ENCODE data around the gene CELF2.

Gene CELF2

DNA sequence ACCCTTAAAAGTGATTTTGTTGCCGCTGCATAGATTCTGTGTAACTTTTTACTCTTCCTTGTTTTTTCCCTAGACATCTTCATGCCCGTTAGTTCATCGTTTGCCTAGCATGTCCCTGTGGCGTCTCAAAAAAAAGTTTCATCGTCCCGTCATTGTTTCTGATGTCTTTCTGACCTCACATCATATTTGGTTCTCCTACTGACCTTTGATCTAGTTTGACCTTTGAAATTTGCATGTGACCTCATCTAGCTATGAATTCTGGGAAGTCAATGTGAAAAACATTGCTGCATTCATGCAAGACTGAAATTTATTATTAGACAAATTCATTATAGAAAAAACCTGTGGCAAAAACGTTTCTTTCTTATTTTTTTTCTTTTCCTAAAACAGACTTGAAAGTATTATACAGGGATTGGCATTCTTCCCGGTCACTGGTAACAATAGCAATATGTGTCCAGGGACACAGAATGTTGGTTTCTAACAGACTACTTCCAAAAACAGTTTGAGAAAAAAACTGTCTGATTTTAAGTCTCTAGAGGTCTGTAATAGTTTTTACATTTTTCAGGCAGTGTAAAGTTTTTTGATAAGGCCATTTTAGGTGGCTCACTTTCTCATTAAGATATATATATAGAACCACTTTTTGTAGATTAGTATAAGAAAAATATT lies 312.8 kb downstream of the CELF2 start:
- no peaks in the 10 kb centered on the region for H3K27me3 ChIP-seq (ENCODE audit: control insufficient read depth, insufficient read depth, low read length)
- no peaks in the 10 kb centered on the region for H3K36me3 ChIP-seq (ENCODE audit: control insufficient read depth, low read depth, low read length)
- peaks cover 24% of the 10 kb centered on the region for H3K4me1 ChIP-seq (ENCODE audit: control insufficient read depth, low read depth, low read length)
- H3K9me3 ChIP-seq (ENCODE audit: control insufficient read depth, low read depth, low read length): no peaks in the 10 kb centered on the region
- H3K9ac ChIP-seq (ENCODE audit: low read length): no peak overlapping the region
- no peak overlapping the region for H3K27ac ChIP-seq (ENCODE audit: low read length)
- H3K4me3 ChIP-seq (ENCODE audit: low read length): peak overlapping the region; percentile 1

DNA sequence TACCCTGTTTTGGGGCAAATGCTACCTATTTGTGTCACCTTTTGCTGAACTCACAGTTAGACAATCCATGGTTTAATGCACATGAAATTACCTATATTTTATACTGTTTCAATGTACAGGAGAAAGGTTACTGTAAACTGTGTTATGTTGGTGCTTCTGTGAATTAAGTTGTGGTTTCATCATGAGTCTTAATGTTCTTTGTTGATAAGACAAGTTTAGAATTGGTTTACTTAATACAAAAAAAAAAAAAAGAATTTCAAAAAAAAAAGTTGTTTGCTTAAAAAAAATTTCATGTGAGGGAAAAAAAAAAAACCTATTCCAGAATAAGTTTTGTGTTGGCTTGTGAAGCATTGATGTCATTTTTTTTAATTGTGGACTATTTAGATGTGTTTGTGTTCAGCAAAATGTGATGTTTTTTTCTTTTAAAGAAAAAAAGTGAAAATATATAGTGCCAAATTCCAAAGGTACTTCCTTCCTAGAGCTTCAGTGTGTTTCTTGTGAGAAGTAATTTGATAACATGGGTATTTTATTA lies 313.4 kb downstream of the CELF2 start:
- Histone ChIP-seq H3K27me3 (ENCODE audit: control insufficient read depth, insufficient read depth, low read length) (no peaks in the 10 kb centered on the region), H3K4me1 (ENCODE audit: control insufficient read depth, low read depth, low read length) (peaks cover 24% of the 10 kb centered on the region), H3K9me3 (ENCODE audit: control insufficient read depth, low read depth, low read length) (no peaks in the 10 kb centered on the region), H3K36me3 (ENCODE audit: control insufficient read depth, low read depth, low read length) (no peaks in the 10 kb centered on the region), H3K4me3 (ENCODE audit: low read length) (no peak overlapping the region), H3K9ac (ENCODE audit: low read length) (no peak overlapping the region), H3K27ac (ENCODE audit: low read length) (no peak overlapping the region)

DNA sequence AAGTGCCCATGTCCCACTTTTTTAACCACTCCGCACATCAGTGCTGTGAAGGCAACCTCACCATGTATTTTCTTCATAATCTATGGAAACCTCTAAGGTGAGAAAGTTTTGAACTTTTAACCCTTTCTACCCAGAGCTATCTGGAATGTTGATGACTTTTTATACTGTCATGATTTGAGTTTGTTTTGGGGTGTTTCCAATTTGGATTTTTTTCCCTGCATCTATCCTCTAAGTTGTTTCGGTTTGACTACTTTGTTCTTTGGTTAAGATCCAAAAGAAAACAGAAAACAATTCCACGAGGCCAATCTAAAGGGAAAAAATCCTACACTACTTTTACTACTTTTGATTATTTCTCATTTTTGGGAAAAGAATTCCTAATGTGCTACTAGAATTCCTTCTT lies 314.1 kb downstream of the CELF2 start:
- no peaks in the 10 kb centered on the region for H3K9me3 ChIP-seq (ENCODE audit: control insufficient read depth, low read depth, low read length)
- H3K9ac ChIP-seq (ENCODE audit: low read length): no peak overlapping the region
- no peaks in the 10 kb centered on the region for H3K36me3 ChIP-seq (ENCODE audit: control insufficient read depth, low read depth, low read length)
- no peak overlapping the region for H3K27ac ChIP-seq (ENCODE audit: low read length)
- H3K27me3 ChIP-seq (ENCODE audit: control insufficient read depth, insufficient read depth, low read length): no peaks in the 10 kb centered on the region
- no peak overlapping the region for H3K4me3 ChIP-seq (ENCODE audit: low read length)
- H3K4me1 ChIP-seq (ENCODE audit: control insufficient read depth, low read depth, low read length): peaks cover 28% of the 10 kb centered on the region

DNA sequence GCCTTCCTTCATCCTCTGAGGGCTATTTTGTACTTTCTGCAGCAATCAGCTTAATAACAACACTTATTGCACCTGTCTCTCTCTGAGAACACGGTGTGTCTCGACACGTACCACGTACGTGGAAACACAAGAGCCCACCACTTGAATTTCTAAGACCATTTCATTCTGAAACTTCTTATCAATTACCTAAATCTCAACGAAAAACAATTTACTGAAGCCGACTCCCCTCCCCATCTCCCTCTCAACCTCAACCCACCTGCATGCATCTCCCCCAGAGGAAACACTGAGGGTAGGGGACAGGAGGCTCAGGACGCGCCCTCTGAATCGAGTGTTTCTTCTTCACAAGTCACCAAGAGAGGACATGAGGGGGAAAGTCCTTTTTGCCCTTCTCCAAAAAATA lies 315.2 kb downstream of the CELF2 start:
- H3K4me1 ChIP-seq (ENCODE audit: control insufficient read depth, low read depth, low read length): peaks cover 37% of the 10 kb centered on the region
- H3K27me3 ChIP-seq (ENCODE audit: control insufficient read depth, insufficient read depth, low read length): no peaks in the 10 kb centered on the region
- no peak overlapping the region for H3K4me3 ChIP-seq (ENCODE audit: low read length)
- H3K9me3 ChIP-seq (ENCODE audit: control insufficient read depth, low read depth, low read length): no peaks in the 10 kb centered on the region
- no peak overlapping the region for H3K9ac ChIP-seq (ENCODE audit: low read length)
- no peaks in the 10 kb centered on the region for H3K36me3 ChIP-seq (ENCODE audit: control insufficient read depth, low read depth, low read length)
- H3K27ac ChIP-seq (ENCODE audit: low read length): no peak overlapping the region

DNA sequence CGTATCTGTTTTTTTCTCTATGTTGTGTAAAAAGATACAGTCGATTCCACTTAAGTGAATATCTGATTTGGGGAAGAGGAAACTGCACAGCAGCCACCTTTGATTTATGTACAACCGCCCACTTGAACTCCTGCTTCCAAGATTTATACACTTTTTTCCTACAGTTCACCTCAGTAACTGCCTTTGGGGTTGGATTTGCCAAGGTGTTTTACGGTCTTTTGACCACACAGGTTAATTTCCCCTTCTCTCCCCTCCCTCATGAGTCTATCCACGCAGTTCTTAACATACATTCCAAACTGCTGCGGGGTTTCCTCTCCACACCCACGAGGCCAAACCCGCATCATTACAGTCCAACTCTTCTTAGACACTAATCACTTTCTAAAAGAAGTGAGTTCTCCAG lies 316.8 kb downstream of the CELF2 start:
- Histone ChIP-seq H3K27me3 (ENCODE audit: control insufficient read depth, insufficient read depth, low read length) (no peaks in the 10 kb centered on the region), H3K4me3 (ENCODE audit: low read length) (no peak overlapping the region), H3K9ac (ENCODE audit: low read length) (no peak overlapping the region), H3K4me1 (ENCODE audit: control insufficient read depth, low read depth, low read length) (peaks cover 27% of the 10 kb centered on the region), H3K27ac (ENCODE audit: low read length) (no peak overlapping the region), H3K36me3 (ENCODE audit: control insufficient read depth, low read depth, low read length) (no peaks in the 10 kb centered on the region), H3K9me3 (ENCODE audit: control insufficient read depth, low read depth, low read length) (no peaks in the 10 kb centered on the region)

DNA sequence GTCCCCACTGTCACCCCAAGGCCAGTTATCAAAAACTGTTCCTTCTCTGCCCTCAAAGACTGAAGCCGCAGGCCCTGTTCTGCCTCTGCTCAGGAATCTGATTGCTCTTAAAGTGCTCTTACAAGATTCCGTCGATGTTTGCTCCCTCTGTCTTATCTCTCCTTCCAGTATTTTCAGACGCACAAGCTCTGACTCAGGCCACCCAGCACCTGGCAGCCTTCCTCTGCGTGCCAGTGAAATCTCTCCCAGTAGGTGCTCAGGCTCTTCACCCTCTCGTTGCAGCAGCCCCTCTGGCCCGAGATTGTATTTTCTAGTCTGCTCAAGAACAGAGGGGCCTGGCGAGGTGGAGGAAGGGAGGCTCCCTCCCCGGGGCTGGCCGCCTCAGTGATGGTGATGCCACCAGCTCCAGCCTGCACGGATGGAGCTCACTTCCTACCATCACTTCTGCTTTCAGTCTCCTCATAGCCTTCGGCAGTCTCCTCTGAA lies 317.5 kb downstream of the CELF2 start:
- H3K4me1 ChIP-seq (ENCODE audit: control insufficient read depth, low read depth, low read length): peaks cover 21% of the 10 kb centered on the region
- no peaks in the 10 kb centered on the region for H3K27me3 ChIP-seq (ENCODE audit: control insufficient read depth, insufficient read depth, low read length)
- no peaks in the 10 kb centered on the region for H3K9me3 ChIP-seq (ENCODE audit: control insufficient read depth, low read depth, low read length)
- H3K9ac ChIP-seq (ENCODE audit: low read length): no peak overlapping the region
- H3K4me3 ChIP-seq (ENCODE audit: low read length): no peak overlapping the region
- H3K27ac ChIP-seq (ENCODE audit: low read length): no peak overlapping the region
- no peaks in the 10 kb centered on the region for H3K36me3 ChIP-seq (ENCODE audit: control insufficient read depth, low read depth, low read length)

DNA sequence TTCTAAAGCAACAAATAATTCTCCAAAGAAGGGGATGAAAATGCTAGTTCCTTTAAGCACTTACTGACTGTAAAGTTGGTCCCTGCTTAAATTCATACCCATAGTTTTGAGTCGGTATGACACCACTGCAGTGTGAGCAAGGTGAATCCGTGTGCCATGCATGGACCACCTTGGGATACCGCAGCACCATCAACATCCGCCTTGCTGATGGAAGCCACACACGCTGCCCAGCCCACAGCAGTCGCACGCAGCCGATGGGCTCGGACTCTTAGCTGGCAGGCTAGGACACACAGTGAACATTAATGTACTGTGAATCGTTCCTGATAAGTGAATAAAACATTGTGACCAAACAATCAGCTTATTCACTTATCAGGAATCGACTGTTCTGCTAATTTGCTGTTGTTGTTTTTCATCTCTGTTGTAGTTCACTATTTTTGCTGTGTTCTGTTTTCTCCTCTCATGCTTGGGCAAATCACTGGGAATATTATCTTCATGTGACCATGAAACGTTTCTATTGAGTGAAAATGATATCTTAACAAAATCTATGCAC lies 318.3 kb downstream of the CELF2 start:
- H3K4me1 ChIP-seq (ENCODE audit: control insufficient read depth, low read depth, low read length): peaks cover 14% of the 10 kb centered on the region
- no peaks in the 10 kb centered on the region for H3K36me3 ChIP-seq (ENCODE audit: control insufficient read depth, low read depth, low read length)
- H3K9me3 ChIP-seq (ENCODE audit: control insufficient read depth, low read depth, low read length): no peaks in the 10 kb centered on the region
- H3K27ac ChIP-seq (ENCODE audit: low read length): no peak overlapping the region
- no peaks in the 10 kb centered on the region for H3K27me3 ChIP-seq (ENCODE audit: control insufficient read depth, insufficient read depth, low read length)
- no peak overlapping the region for H3K4me3 ChIP-seq (ENCODE audit: low read length)
- H3K9ac ChIP-seq (ENCODE audit: low read length): no peak overlapping the region

DNA sequence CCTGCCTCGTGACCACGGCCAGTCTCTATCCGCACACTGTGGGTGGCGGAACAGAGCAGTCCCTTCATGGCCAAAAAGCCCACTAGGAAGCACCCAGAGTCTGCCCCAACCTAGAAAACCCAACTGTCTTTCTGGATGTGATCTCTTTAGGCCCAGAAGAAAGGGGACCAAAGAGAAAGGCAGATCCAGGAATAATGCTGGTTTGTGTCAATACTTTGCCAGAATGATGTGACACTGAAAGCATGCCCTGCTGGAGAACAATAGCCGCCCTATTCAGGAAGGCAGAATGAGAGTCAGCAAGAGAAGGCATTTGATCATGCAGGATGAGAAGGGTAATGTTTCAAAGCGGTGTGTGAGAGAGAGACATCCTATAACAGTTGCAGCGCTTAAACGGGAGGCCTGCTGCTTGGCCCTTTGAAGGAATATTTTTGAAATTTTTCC lies 319.1 kb downstream of the CELF2 start:
- H3K9ac ChIP-seq (ENCODE audit: low read length): no peak overlapping the region
- no peak overlapping the region for H3K27ac ChIP-seq (ENCODE audit: low read length)
- no peaks in the 10 kb centered on the region for H3K36me3 ChIP-seq (ENCODE audit: control insufficient read depth, low read depth, low read length)
- peaks cover 13% of the 10 kb centered on the region for H3K4me1 ChIP-seq (ENCODE audit: control insufficient read depth, low read depth, low read length)
- no peak overlapping the region for H3K4me3 ChIP-seq (ENCODE audit: low read length)
- H3K27me3 ChIP-seq (ENCODE audit: control insufficient read depth, insufficient read depth, low read length): no peaks in the 10 kb centered on the region
- no peaks in the 10 kb centered on the region for H3K9me3 ChIP-seq (ENCODE audit: control insufficient read depth, low read depth, low read length)

DNA sequence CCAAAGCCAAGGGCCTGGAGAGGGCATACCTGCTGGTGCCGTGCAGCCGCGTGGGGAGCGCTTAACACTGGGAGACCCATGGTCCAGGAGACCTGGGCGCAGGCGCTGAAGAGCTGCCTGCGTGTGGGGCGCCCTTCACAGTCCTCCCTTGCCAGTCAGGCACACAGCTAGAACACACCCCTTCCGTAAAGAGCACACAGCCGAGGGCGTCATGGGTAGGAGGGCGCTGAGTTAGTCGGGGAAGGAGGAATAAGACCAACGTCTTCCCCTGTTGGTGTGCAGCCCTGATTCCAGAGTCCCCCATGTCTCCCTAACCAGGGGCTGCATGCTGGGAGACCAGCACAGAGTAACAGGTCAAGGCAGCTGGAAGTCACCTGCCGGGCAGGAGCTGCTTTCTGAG lies 319.8 kb downstream of the CELF2 start:
- Histone ChIP-seq H3K9ac (ENCODE audit: low read length) (no peak overlapping the region), H3K27me3 (ENCODE audit: control insufficient read depth, insufficient read depth, low read length) (no peaks in the 10 kb centered on the region), H3K36me3 (ENCODE audit: control insufficient read depth, low read depth, low read length) (no peaks in the 10 kb centered on the region), H3K27ac (ENCODE audit: low read length) (no peak overlapping the region), H3K4me1 (ENCODE audit: control insufficient read depth, low read depth, low read length) (peaks cover 13% of the 10 kb centered on the region), H3K9me3 (ENCODE audit: control insufficient read depth, low read depth, low read length) (no peaks in the 10 kb centered on the region), H3K4me3 (ENCODE audit: low read length) (no peak overlapping the region)

DNA sequence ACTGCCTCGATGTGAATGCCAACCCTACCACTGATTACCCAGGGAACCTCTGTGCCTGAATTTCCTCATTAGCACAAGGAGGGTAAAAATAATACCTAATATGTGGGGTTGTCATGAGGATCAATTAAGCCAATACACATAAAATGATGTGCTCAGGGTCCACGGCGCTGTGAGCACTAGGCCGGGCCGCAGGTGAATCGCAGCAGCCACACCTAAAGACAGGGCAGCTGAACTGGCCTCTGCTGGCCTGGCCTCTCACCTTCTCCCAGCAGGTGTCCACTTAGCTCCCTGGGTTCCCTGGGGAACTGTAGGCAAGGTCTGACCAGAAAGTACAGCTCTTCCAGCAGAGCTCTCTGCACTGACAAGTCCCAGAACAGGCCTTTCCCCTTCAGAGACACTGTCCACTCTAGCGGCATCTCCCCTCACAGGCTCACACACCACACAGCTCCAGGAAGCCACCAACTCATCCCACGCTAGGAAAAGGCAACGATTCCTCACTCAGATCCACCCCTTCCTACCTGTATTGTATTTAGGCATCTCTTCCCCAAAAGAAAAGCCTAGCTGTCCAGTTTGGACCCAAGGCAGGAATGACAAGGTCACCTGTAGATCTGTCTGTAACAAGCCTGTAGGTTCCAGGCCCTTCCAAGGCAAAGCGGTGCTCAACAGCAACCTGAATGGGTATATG lies 320.6 kb downstream of the CELF2 start:
- no peaks in the 10 kb centered on the region for H3K36me3 ChIP-seq (ENCODE audit: control insufficient read depth, low read depth, low read length)
- H3K27me3 ChIP-seq (ENCODE audit: control insufficient read depth, insufficient read depth, low read length): no peaks in the 10 kb centered on the region
- no peak overlapping the region for H3K9ac ChIP-seq (ENCODE audit: low read length)
- peaks cover 13% of the 10 kb centered on the region for H3K4me1 ChIP-seq (ENCODE audit: control insufficient read depth, low read depth, low read length)
- H3K9me3 ChIP-seq (ENCODE audit: control insufficient read depth, low read depth, low read length): no peaks in the 10 kb centered on the region
- H3K4me3 ChIP-seq (ENCODE audit: low read length): no peak overlapping the region
- H3K27ac ChIP-seq (ENCODE audit: low read length): no peak overlapping the region

DNA sequence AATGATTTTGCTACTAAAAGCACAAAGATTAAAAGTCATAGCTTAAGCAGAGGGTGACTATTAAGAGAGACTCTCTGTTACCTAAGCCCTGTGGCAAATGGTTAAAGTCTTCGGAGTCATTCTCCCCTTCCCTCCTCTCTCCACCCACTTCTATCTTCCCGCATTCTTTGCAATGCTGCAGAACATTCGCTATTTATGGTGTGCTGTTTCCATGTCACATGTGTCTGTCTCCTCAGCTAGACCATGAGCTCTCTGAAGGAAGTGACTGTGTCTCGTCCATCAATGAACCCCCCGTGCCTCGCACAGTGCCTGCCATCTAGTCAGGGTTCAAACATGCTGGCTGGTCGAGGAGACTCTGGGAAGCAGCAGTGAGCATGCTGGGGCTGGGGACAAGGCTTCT lies 321.3 kb downstream of the CELF2 start:
- Histone ChIP-seq H3K9ac (ENCODE audit: low read length) (no peak overlapping the region), H3K4me1 (ENCODE audit: control insufficient read depth, low read depth, low read length) (peaks cover 13% of the 10 kb centered on the region), H3K27ac (ENCODE audit: low read length) (no peak overlapping the region), H3K9me3 (ENCODE audit: control insufficient read depth, low read depth, low read length) (no peaks in the 10 kb centered on the region), H3K36me3 (ENCODE audit: control insufficient read depth, low read depth, low read length) (no peaks in the 10 kb centered on the region), H3K27me3 (ENCODE audit: control insufficient read depth, insufficient read depth, low read length) (no peaks in the 10 kb centered on the region), H3K4me3 (ENCODE audit: low read length) (no peak overlapping the region)
